D721Med (cell line): ENCODE data around the gene TCIRG1.

Source experiments
- DNase-seq: peaks from one replicate; pipeline ENCODE4 v3.0.0; 2011; ENCODE audit warnings: low spot score; ENCODE audit not compliant: insufficient read length
- FAIRE-seq: peaks from 2 replicates; lab custom pipeline; 2011; peaks lifted over from hg19 to GRCh38; lab: Jason Lieb, UNC
- CTCF ChIP-seq: IDR thresholded peaks from 2 replicates; pipeline ENCODE4 v1.5.1; 2012; ENCODE audit warnings: mild to moderate bottlenecking, control low read depth; ENCODE audit not compliant: insufficient read depth; ENCODE audit errors: missing control alignments

Gene TCIRG1

GRCh38 chr11:68008381-68009337 lies 30.2 kb upstream of the TCIRG1 start:
- no peak for TF ChIP-seq CTCF
- no peak for DNase-seq
- no peak for FAIRE-seq

- peak; percentile 21 for TF ChIP-seq CTCF
- no peak for DNase-seq
Observed at GRCh38 chr11:68009391-68010089, 29.3 kb upstream of the TCIRG1 start.

GRCh38 chr11:68010090-68011041 lies 28.5 kb upstream of the TCIRG1 start, which contains the start of gene ALDH3B1:
ALDH3B1 (plus strand) TSS chr11:68010327; CDS start chr11:68015298, 4,971 bp downstream.
- no peak for DNase-seq
- TF ChIP-seq CTCF: no peak
- no peak for FAIRE-seq

More at GRCh38 chr11:68009391-68010089, 29.3 kb upstream of the TCIRG1 start:
- no peak for FAIRE-seq

GRCh38 chr11:68011051-68011943 lies 27.5 kb upstream of the TCIRG1 start:
- DNase-seq (no peak), FAIRE-seq (no peak)
- no peak for TF ChIP-seq CTCF

GRCh38 chr11:68012044-68012842 lies 26.6 kb upstream of the TCIRG1 start:
- no peak for TF ChIP-seq CTCF
- DNase-seq (no peak), FAIRE-seq (no peak)
